K562 (cell line): ENCODE measurements around the gene PXMP2. TPM values are rescaled to one million over a fixed set of nuclear protein-coding genes. Genes with fewer than 3 reads are reported as not detected.

Source experiments
- CTCFL ChIP-seq: IDR thresholded peaks from 2 replicates; pipeline ENCODE4 v1.6.1; 2011; ENCODE audit warnings: borderline replicate concordance, low read depth, mild to moderate bottlenecking, moderate library complexity, low read length; ENCODE audit not compliant: insufficient read depth, poor library complexity, severe bottlenecking
- ETS1 ChIP-seq: conservative IDR thresholded peaks from 2 replicates; pipeline ENCODE4 v1.6.1; 2011; ENCODE audit warnings: low read depth, mild to moderate bottlenecking, low read length; ENCODE audit not compliant: control insufficient read depth
- ETV1 ChIP-seq: fragments of 450-650 bp; conservative IDR thresholded peaks from 2 replicates; pipeline ENCODE4 v1.6.1; 2016; ENCODE audit warnings: missing genetic modification characterization, control low read depth, low read depth, missing compliant biosample characterization
- KLF10 ChIP-seq: fragments of 250-450 bp; sonication (Bioruptor Pico); IDR thresholded peaks from 2 replicates; pipeline ENCODE4 v1.6.1; 2021; ENCODE audit warnings: matching md5 sums
- NFE2 ChIP-seq: IDR thresholded peaks from 2 replicates; pipeline ENCODE4 v1.6.1; 2014; ENCODE audit warnings: antibody characterized with exemption, low read depth
- SRF ChIP-seq, 2 experiments: fragments of 250-450, 450-650 bp in 1 of 2; sonication (Bioruptor Pico) in 1 of 2; sonication (generic) in 1 of 2; formaldehyde crosslinking; IDR thresholded peaks; 2 replicates each; pipeline versions ENCODE4 v1.5.0 to v1.5.1; 2020 to 2022; ENCODE audit warnings: mild to moderate bottlenecking in 1 of 2, missing genetic modification reagents in 1 of 2
- TSC22D4 ChIP-seq: fragments of 450-650 bp; IDR thresholded peaks from 2 replicates; pipeline ENCODE4 v1.6.1; 2016; ENCODE audit warnings: missing genetic modification characterization, missing biosample characterization, control low read depth
- UBTF ChIP-seq, 2 experiments: IDR thresholded peaks; 2 replicates each; pipeline ENCODE4 v1.6.1; 2012; ENCODE audit warnings: improper control_type of control experiment in 2 of 2, low read depth in 2 of 2, low read length in 2 of 2, borderline replicate concordance in 1 of 2
- ZMIZ1 ChIP-seq, 2 experiments: fragments of 150-350 bp in 1 of 2; IDR thresholded peaks; 2 replicates each; pipeline ENCODE4 v1.6.1; 2012 to 2016; ENCODE audit warnings: low read depth in 2 of 2, low read length in 2 of 2, mild to moderate bottlenecking in 1 of 2, moderate library complexity in 1 of 2
- polyA plus RNA-seq, 8 experiments: library from polyadenylated mRNA; depleted of rRNA in 4 of 8; stranded (reverse) in 5 of 8; unstranded in 3 of 8; fragments of >200 nt; fragmentation: Nextera tagmentation in 2 of 8; fragmentation: Illumina TruSeq in 1 of 8; extraction: Ambion mirVana in 2 of 8; extraction: Trizol in 1 of 8; gene quantifications; 2 replicates each; pipeline versions ENCODE4 v1.2.1 to v1.2.3, GENCODE V29; 2011 to 2014; ENCODE audit warnings: inconsistent platforms in 1 of 8, missing spikeins in 1 of 8
- total RNA-seq, 7 experiments: library from RNA; depleted of rRNA in 6 of 7; stranded (reverse); fragments of >200 nt in 6 of 7; fragmentation: Illumina TruSeq in 2 of 7; extraction: Trizol in 2 of 7; gene quantifications; 2 replicates each; pipeline versions ENCODE4 v1.2.1 to v1.2.3, GENCODE V29; 2011 to 2021; ENCODE audit warnings: low replicate concordance in 1 of 7
- TF ChIP-seq, protein P1 (sequence below), 2 experiments: IDR thresholded peaks in 1 of 2; conservative IDR thresholded peaks in 1 of 2; 2 replicates each; pipeline ENCODE4 v1.6.1; 2016; ENCODE audit warnings: low read depth in 2 of 2, mild to moderate bottlenecking in 1 of 2, missing compliant biosample characterization in 1 of 2, missing genetic modification characterization in 1 of 2, moderate library complexity in 1 of 2

PXMP2 gene
- total and polyA plus RNA-seq, 9 of the 15 experiments (the other 6 are each of a cell fraction or from before 2014, with no cell fraction given), result 3.0 to 66.1 (median 44.7) TPM

GRCh38 chr12:132687211-132688164 is at the start of gene PXMP2, which contains the start of gene POLE (continued):
- TF ChIP-seq ZMIZ1 (IDR thresholded peaks at IDR 0.05; ENCODE audit: low read depth in 2 of 2, low read length in 2 of 2) (peak in 1 of 2 experiments; percentile 60; a peak in 2 of 4 replicates), ETV1 (peak; percentile 54; the same call in 1 of the 2 replicates), ETS1 (0 out of 2 replicates have a peak, but pooled peaks have one; percentile 51), KLF10 (CRISPR knock-in tag) (no peak), UBTF (IDR thresholded peaks at IDR 0.05; ENCODE audit: borderline replicate concordance in 1 of 2, low read depth in 2 of 2, low read length in 2 of 2) (peak in 1 of 2 experiments; percentile 38; a peak in 2 of 4 replicates), NFE2 (0 out of 2 replicates have a peak, but pooled peaks have one; percentile 2), CTCFL (peak; percentile 8), TSC22D4 (tag) (no peak), SRF (CRISPR knock-in tag; IDR thresholded peaks at IDR 0.05) (peak in 1 of 2 experiments; percentile 41; a peak in 1 of 4 replicates)
- TF ChIP-seq, protein P1, sequence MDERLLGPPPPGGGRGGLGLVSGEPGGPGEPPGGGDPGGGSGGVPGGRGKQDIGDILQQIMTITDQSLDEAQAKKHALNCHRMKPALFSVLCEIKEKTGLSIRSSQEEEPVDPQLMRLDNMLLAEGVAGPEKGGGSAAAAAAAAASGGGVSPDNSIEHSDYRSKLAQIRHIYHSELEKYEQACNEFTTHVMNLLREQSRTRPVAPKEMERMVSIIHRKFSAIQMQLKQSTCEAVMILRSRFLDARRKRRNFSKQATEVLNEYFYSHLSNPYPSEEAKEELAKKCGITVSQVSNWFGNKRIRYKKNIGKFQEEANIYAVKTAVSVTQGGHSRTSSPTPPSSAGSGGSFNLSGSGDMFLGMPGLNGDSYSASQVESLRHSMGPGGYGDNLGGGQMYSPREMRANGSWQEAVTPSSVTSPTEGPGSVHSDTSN (CRISPR knock-in tag; IDR thresholded peaks at IDR 0.05; ENCODE audit: low read depth), result peak; percentile 45
- TF ChIP-seq, protein P1 (tag; conservative IDR thresholded peaks at IDR 0.05; ENCODE audit: low read depth), result peak; percentile 66
